Measurements from ENCODE around the gene KLF15. TPM values are rescaled to one million over a fixed set of nuclear protein-coding genes. Genes with fewer than 3 reads are reported as not detected.
A peak's percentile ranks its signal among the peaks of the same experiment; 100 is the strongest.

KLF15 gene
- polyA plus RNA-seq, 5 donors, result 6.5 to 11.4 (median 7.8) TPM

GRCh38 chr3:126307591-126308393 is 49.4 kb downstream of the KLF15 start:
- DNase-seq, result no peak

GRCh38 chr3:126306888-126307482 is 50.2 kb downstream of the KLF15 start:
- DNase-seq, result no peak

DNA sequence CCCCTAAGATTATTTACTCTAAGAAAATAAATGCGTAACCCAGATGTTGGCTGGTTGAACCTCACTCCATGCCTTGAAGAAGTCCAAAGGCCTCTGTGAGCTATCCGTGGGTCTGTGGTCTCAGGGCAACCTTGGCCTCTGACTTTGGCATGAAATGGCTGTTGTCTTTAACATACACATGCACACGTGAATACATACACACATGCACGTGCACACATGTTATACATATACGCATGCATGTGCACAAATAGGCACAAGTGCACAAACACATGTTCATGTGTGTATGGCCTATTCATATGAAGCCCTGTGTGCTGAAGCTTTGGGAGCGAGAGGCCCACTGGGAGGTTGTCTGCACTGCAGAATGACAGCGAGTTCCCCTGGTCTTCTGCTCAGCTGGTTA is 50.8 kb downstream of the KLF15 start:
- DNase-seq, result no peak

GRCh38 chr3:126305427-126305826 is 51.8 kb downstream of the KLF15 start:
- DNase-seq, result no peak

DNA sequence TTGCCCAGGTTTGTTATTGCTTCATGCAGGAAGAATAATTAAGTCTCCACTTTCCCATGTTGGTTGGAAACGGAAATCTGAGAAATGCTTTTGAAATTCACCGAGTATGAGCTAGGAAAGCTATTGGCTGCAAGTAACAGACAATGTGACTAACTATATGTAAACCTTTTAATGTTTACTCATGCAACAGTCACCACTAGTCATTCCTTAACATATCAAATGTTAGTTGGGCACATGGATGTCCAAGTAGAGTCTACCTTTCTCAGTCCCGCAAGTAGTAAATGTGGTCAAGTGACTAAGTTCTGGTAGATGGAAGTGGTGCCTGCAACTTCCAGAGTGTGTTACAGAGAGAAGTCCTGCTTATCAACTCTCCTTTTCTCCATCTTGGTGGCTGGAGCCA is 52.5 kb downstream of the KLF15 start:
- DNase-seq, result no peak

GRCh38 chr3:126304291-126304690 is 52.9 kb downstream of the KLF15 start:
- no peak for DNase-seq

DNA sequence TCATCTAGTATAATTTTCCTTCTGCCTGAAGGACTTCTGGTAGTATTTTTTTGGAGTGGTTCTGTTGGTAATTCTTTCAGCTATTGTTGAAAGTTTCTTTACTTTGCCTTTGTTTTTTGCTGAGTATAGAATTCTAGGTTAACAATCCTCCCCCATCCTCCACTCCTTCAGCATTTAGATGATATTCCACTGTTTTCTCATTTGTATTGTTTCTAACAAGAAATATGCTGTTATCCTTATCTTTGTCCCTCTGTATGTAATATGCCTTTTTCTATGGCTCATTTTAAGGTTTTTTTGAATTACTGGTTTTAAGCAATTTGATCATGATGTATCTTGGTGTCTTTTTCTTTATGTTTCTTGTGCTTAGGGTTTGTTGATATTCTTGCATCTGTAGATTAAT is 53.9 kb downstream of the KLF15 start:
- DNase-seq, result no peak

DNA sequence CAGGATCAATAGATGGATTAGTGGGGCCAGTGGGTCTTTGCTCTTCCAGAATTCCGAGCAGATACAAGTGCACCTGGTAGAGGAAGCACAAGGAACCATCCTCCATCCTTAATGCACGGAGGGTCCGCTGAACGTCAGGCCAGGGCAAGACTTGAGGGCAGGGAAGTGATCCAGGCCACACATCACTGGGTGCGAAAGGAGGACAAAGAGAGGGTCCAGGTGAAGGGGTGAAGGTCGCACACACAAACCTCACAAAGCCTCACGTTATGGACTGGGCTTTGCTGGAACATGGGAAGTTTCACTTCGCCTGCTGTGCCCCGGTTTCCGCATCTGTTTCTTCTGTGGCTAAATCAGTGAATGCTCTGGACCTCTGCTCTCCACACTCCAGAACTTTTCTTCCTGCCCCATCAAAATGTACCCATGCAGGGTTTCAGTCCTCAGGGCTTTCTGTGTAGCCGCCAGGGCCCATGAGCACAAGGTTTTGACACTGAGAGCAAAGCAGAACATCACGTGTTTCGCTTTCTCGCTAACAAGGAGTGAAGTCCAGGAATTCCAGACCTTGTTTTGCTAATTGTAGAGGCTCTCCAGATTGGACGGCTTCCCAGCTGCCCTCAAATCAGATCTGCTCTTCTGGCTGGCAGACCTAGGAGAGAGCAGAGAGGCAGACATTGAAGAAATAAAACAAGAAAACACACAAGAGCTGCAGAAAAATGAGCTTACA is 56.3 kb downstream of the KLF15 start:
- DNase-seq, result no peak

GRCh38 chr3:126300001-126300760 is 57.0 kb downstream of the KLF15 start:
- DNase-seq, result no peak

DNA sequence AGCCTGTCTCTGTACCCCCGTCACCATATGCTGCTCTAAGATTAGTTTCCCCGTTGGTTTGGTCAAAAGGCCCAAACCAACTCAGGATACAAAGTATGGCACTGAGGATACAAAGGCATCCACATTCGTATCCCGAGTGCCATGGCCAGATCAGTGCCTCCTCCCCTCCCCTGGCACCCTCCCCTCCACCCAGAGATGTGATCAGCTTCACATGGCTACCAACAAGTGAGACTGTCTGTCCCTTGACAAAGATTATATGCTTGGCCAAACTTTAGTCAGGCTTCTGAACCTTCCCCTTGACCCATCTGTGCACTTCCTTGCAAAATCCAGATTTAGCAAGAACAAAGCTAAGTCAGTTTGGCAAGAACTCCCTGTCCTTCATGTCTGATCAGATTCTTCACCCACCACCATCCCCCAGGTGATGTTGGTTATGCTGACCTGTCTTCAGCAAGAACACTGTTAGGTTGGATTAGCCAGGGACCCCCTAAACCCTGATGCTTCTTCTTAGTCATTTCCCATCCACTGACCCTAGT is 61.7 kb downstream of the KLF15 start:
- DNase-seq, result no peak

DNA sequence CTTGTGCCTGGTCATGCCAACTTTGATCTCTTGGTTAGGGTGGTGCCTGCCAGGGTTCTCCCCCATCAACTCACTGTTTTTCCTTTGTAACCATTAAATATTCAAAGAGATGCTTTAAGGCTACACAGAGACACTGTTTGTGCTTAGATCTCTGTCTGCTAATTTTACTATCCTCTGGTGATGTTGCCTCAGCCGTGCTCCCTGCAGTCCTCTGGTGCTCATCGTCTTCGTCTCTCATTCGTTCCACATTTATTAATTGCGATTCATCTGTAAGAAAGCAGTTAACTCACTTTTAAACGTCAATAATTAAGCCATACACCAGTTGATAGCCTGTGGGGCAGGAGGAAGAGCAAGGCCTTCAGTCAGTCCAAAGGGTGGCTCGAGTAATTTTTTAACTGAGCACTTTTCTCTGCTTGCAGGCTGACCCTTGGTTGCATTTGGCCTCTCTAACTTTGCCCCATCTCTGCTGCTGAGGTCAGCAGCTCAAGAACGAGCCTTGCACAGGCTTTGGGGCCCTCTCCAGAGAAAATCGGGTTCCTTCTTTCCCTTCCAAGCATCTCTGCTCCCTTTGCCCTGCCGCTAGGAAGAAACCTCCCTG is 62.9 kb downstream of the KLF15 start:
- DNase-seq, result no peak

DNA sequence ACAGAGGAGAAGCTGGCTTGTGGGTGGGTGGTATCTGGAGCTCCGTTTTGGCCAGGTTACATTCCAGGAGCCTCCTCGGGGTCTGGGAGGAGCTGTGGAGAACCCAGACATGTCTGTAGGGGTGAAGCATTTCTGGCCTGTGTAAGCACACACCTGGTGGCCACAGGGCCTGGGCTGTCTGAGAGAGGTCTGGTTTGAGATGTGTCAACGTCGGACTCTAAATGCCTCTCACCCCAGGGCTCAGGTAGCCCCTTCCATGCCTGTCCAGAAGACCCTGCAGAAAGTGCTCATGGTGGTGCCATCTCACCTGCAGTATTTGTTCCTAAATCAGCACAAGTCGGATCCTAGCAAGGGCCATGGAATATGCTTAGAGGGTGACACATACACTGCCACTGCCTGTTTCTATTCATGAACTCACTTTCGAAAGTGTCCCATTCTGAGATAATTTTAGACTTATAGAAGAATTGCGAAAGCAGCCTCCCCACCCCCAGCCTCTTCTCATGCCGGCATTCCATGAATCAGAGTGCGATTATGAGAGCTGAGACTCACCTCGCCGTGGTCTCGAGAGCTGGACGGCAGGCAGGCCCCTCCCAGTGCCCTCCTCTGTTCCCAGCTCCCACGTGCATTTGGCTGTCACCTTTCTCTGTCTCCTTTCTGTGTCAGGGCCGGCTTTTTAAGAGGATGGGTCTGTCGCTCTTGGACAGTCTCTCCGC is 63.7 kb downstream of the KLF15 start:
- peak in 1 of 2 donors; percentile 49 for DNase-seq

Other genes with a start within 250 kb of the KLF15 start
- 1 to 10 TPM in 2 of 5 donors, under 1 TPM in 3; 0.26 to 1.1 (median 0.40) TPM for gene ALDH1L1, start 176.8 kb downstream of the KLF15 start, polyA plus RNA-seq (ENCODE audit: insufficient read depth in 1 of 5, insufficient read length in 5 of 5, low replicate concordance in 1 of 5)
- 1 to 10 TPM in 4 of 5 donors, under 1 TPM in 1; 0.80 to 7.9 (median 6.6) TPM for gene CFAP100, start 37.5 kb upstream of the KLF15 start, polyA plus RNA-seq (ENCODE audit: insufficient read depth in 1 of 5, insufficient read length in 5 of 5, low replicate concordance in 1 of 5)
- 10 to 100 TPM; 28.3 to 38.0 (median 30.2) TPM for gene ZXDC, start 118.5 kb upstream of the KLF15 start, polyA plus RNA-seq (ENCODE audit: insufficient read depth in 1 of 5, insufficient read length in 5 of 5, low replicate concordance in 1 of 5)
- gene UROC1, start 160.4 kb upstream of the KLF15 start, polyA plus RNA-seq (ENCODE audit: insufficient read depth in 1 of 5, insufficient read length in 5 of 5, low replicate concordance in 1 of 5), result under 1 TPM in 4 of 5 donors, not detected in 1; 0.08 to 0.23 (median 0.17) TPM
- under 1 TPM in 4 of 5 donors, not detected in 1; 0.21 to 0.37 (median 0.29) TPM for gene CHST13, start 166.7 kb upstream of the KLF15 start, polyA plus RNA-seq (ENCODE audit: insufficient read depth in 1 of 5, insufficient read length in 5 of 5, low replicate concordance in 1 of 5)
- under 1 TPM in 3 of 5 donors, not detected in 2; 0.06 to 0.15 (median 0.14) TPM for gene C3orf22, start 201.5 kb upstream of the KLF15 start, polyA plus RNA-seq (ENCODE audit: insufficient read depth in 1 of 5, insufficient read length in 5 of 5, low replicate concordance in 1 of 5)

Data from right lung (tissue), 5 donors.